H1 (cell line): Measurements from ENCODE around the gene ZNF618. TPM values are rescaled to one million over a fixed set of nuclear protein-coding genes. Genes with fewer than 3 reads are reported as not detected.

Experiments used
- CTCF ChIA-PET: fragments of 300-600 bp; sonication (Branson Sonifier 250); formaldehyde crosslinking; loops from one replicate; lab custom pipeline; 2021; ENCODE audit not compliant: partially characterized antibody; lab: Charles Lee
- POLR2A ChIA-PET: fragments of 300-600 bp; sonication (Branson Sonifier 250); formaldehyde crosslinking; loops from one replicate; lab custom pipeline; 2021; ENCODE audit warnings: inconsistent platforms; ENCODE audit not compliant: partially characterized antibody; lab: Charles Lee
- DNase-seq, 2 experiments: peaks; one replicate each; pipeline versions ENCODE4 v3.0.0 to v3.0.0-alpha.2; 2010 to 2022; ENCODE audit warnings: low spot score in 2 of 2, low read depth in 1 of 2, mixed read lengths in 1 of 2
- FAIRE-seq: peaks from 2 replicates; lab custom pipeline; 2011; peaks lifted over from hg19 to GRCh38; lab: Jason Lieb, UNC
- H2AFZ ChIP-seq: 2 replicates; pipeline ENCODE4 v1.8.1; 2012; ENCODE audit warnings: low read length, inconsistent platforms
- H2AK5ac ChIP-seq: 2 replicates; pipeline ENCODE4 v1.6.1; 2013; ENCODE audit warnings: low read depth, low read length
- H2BK120ac ChIP-seq: replicated peaks from 2 replicates; pipeline ENCODE3; 2013; ENCODE audit warnings: low read depth, low read length, inconsistent platforms
- H2BK12ac ChIP-seq: 2 replicates; pipeline ENCODE4 v1.6.1; 2013; ENCODE audit warnings: low read depth, low read length
- H2BK15ac ChIP-seq: 2 replicates; pipeline ENCODE4 v1.6.1; 2013; ENCODE audit warnings: low read length
- H2BK20ac ChIP-seq: 2 replicates; pipeline ENCODE4 v1.6.1; 2013; ENCODE audit warnings: low read length
- H2BK5ac ChIP-seq: 2 replicates; pipeline ENCODE4 v1.6.1; 2013; ENCODE audit warnings: low read depth, low read length
- H3K14ac ChIP-seq: 2 replicates; pipeline ENCODE4 v1.6.1; 2013; ENCODE audit warnings: inconsistent platforms; ENCODE audit not compliant: insufficient read length
- H3K18ac ChIP-seq: 2 replicates; pipeline ENCODE4 v1.6.1; 2013; ENCODE audit warnings: low read length; ENCODE audit errors: extremely low read depth
- H3K23ac ChIP-seq: 2 replicates; pipeline ENCODE4 v1.6.1; 2013; ENCODE audit warnings: inconsistent platforms; ENCODE audit not compliant: insufficient read length
- H3K23me2 ChIP-seq: 2 replicates; pipeline ENCODE4 v1.6.1; 2013; ENCODE audit warnings: low read depth, low read length
- H3K27ac ChIP-seq: 2 replicates; pipeline ENCODE4 v1.6.1; 2011; ENCODE audit warnings: low read depth, low read length, inconsistent platforms
- H3K27me3 ChIP-seq, 4 experiments: replicated peaks in 1 of 4; 1 replicate in 1 of 4; 2 replicates in 3 of 4; pipeline versions ENCODE4 v1.6.1 to v1.8.1; 2011 to 2013; ENCODE audit warnings: low read length in 3 of 4, mild to moderate bottlenecking in 3 of 4, inconsistent platforms in 2 of 4, mixed read lengths in 2 of 4, moderate library complexity in 1 of 4; ENCODE audit not compliant: control insufficient read depth in 3 of 4, insufficient read depth in 3 of 4; ENCODE audit errors: extremely low read depth in 1 of 4
- H3K36me3 ChIP-seq, 4 experiments: 2 replicates each; pipeline versions ENCODE4 v1.6.1 to v1.8.1; 2011 to 2013; ENCODE audit warnings: mild to moderate bottlenecking in 4 of 4, low read length in 3 of 4, moderate library complexity in 2 of 4, control low read depth in 1 of 4, inconsistent platforms in 1 of 4; ENCODE audit not compliant: insufficient read depth in 4 of 4, control insufficient read depth in 2 of 4
- H3K4ac ChIP-seq: replicated peaks from 2 replicates; pipeline ENCODE3; 2013; ENCODE audit warnings: low read length, low read depth, mixed read lengths, inconsistent platforms; ENCODE audit not compliant: insufficient read length
- H3K4me1 ChIP-seq, 4 experiments: replicated peaks in 1 of 4; 1 replicate in 1 of 4; 2 replicates in 3 of 4; pipeline versions ENCODE4 v1.6.1 to v1.8.1; 2011 to 2013; ENCODE audit warnings: low read length in 3 of 4, inconsistent platforms in 2 of 4, mixed read lengths in 1 of 4; ENCODE audit not compliant: insufficient read depth in 4 of 4, control insufficient read depth in 3 of 4
- H3K4me2 ChIP-seq, 2 experiments: 2 replicates each; pipeline versions ENCODE4 v1.6.1 to v1.8.1; 2011 to 2013; ENCODE audit warnings: low read depth in 2 of 2, low read length in 2 of 2, control low read depth in 1 of 2, inconsistent platforms in 1 of 2, mild to moderate bottlenecking in 1 of 2; ENCODE audit not compliant: insufficient read depth in 1 of 2
- H3K4me3 ChIP-seq, 4 experiments: fragments of 200-600, 300-600 bp in 1 of 4; sonication (generic), shearing (Covaris generic), sonication (Bioruptor Twin) in 1 of 4; 2 replicates each; pipeline versions ENCODE4 v1.5.1 to v1.8.1; 2011 to 2016; ENCODE audit warnings: low read length in 4 of 4, low read depth in 3 of 4, control low read depth in 2 of 4, inconsistent platforms in 2 of 4, mild to moderate bottlenecking in 2 of 4, mixed read lengths in 1 of 4, moderate library complexity in 1 of 4; ENCODE audit not compliant: insufficient read depth in 2 of 4; ENCODE audit errors: extremely low read depth in 1 of 4
- H3K56ac ChIP-seq: replicated peaks from 2 replicates; pipeline ENCODE3; 2013; ENCODE audit warnings: low read depth, mild to moderate bottlenecking, mixed read lengths, low read length, inconsistent platforms; ENCODE audit not compliant: insufficient read length
- H3K79me1 ChIP-seq: 2 replicates; pipeline ENCODE4 v1.6.1; 2013; ENCODE audit warnings: low read depth, low read length, control low read depth
- H3K79me2 ChIP-seq, 2 experiments: 2 replicates each; pipeline versions ENCODE4 v1.6.1 to v1.8.1; 2012 to 2013; ENCODE audit warnings: low read length in 2 of 2, mild to moderate bottlenecking in 2 of 2, inconsistent platforms in 1 of 2; ENCODE audit not compliant: insufficient read depth in 2 of 2, control insufficient read depth in 1 of 2
- H3K9ac ChIP-seq, 4 experiments: replicated peaks in 1 of 4; 1 replicate in 1 of 4; 2 replicates in 3 of 4; pipeline versions ENCODE4 v1.6.1 to v1.8.1; 2011 to 2013; ENCODE audit warnings: low read depth in 3 of 4, low read length in 3 of 4, control low read depth in 2 of 4, mild to moderate bottlenecking in 2 of 4, moderate library complexity in 2 of 4, inconsistent platforms in 1 of 4; ENCODE audit errors: extremely low read depth in 1 of 4
- H3K9me3 ChIP-seq, 2 experiments: 2 replicates each; pipeline versions ENCODE4 v1.6.1 to v1.8.1; 2012 to 2013; ENCODE audit warnings: mild to moderate bottlenecking in 2 of 2, moderate library complexity in 2 of 2, control low read depth in 1 of 2, inconsistent platforms in 1 of 2, low read depth in 1 of 2, low read length in 1 of 2, mixed read lengths in 1 of 2; ENCODE audit not compliant: insufficient read depth in 2 of 2
- H4K20me1 ChIP-seq, 2 experiments: replicated peaks in 1 of 2; 2 replicates each; pipeline versions ENCODE3 to v1.8.1; 2011 to 2013; ENCODE audit warnings: inconsistent platforms in 2 of 2, low read length in 2 of 2, mild to moderate bottlenecking in 1 of 2; ENCODE audit not compliant: insufficient read depth in 2 of 2, control insufficient read depth in 1 of 2
- H4K5ac ChIP-seq: 2 replicates; pipeline ENCODE4 v1.6.1; 2013; ENCODE audit warnings: low read length, low read depth, mixed read lengths, inconsistent platforms; ENCODE audit not compliant: insufficient read length
- H4K8ac ChIP-seq: 2 replicates; pipeline ENCODE4 v1.8.0; 2013; ENCODE audit warnings: mild to moderate bottlenecking, moderate library complexity, low read length, inconsistent platforms; ENCODE audit not compliant: insufficient read depth; ENCODE audit errors: extremely low read depth
- H4K91ac ChIP-seq: replicated peaks from 2 replicates; pipeline ENCODE3; 2013; ENCODE audit warnings: low read length, mixed read lengths, inconsistent platforms; ENCODE audit not compliant: insufficient read length
- CREB1 ChIP-seq: IDR thresholded peaks from 2 replicates; pipeline ENCODE4 v1.6.1; 2012; ENCODE audit warnings: inconsistent platforms
- FOSL1 ChIP-seq: IDR thresholded peaks from 2 replicates; pipeline ENCODE4 v1.6.1; 2011; ENCODE audit warnings: mild to moderate bottlenecking, low read depth, low read length, moderate library complexity; ENCODE audit not compliant: insufficient read depth
- MAFK ChIP-seq: IDR thresholded peaks from 2 replicates; pipeline ENCODE4 v1.6.1; 2012; ENCODE audit warnings: low read depth, mild to moderate bottlenecking, improper control_type of control experiment, low read length
- RXRA ChIP-seq: IDR thresholded peaks from 2 replicates; pipeline ENCODE4 v1.6.1; 2011; ENCODE audit warnings: low read depth, mild to moderate bottlenecking, low read length, moderate library complexity; ENCODE audit not compliant: insufficient read depth
- TAF1 ChIP-seq: IDR thresholded peaks from 2 replicates; pipeline ENCODE4 v1.6.1; 2011; ENCODE audit warnings: mild to moderate bottlenecking, low read depth, low read length
- TBP ChIP-seq: IDR thresholded peaks from 2 replicates; pipeline ENCODE4 v1.6.1; 2011; ENCODE audit warnings: low read depth, low read length, improper control_type of control experiment
- TCF12 ChIP-seq: IDR thresholded peaks from 2 replicates; pipeline ENCODE4 v1.6.1; 2011; ENCODE audit warnings: low read depth, mild to moderate bottlenecking, low read length
- TEAD4 ChIP-seq: IDR thresholded peaks from 2 replicates; pipeline ENCODE4 v1.6.1; 2012; ENCODE audit warnings: low read depth, low read length, inconsistent platforms, mixed read lengths
- WGBS, 2 experiments: shearing (Covaris generic) in 1 of 2; methylation state at CpG; one replicate each; pipeline versions ENCODE4 v1.1.6 to v1.1.7; 2013 to 2015; ENCODE audit warnings: low lambda C conversion rate in 2 of 2, mixed read lengths in 2 of 2, inconsistent platforms in 1 of 2, low coverage in 1 of 2, missing lambda C conversion rate in 1 of 2; ENCODE audit not compliant: insufficient replicate concordance in 2 of 2, insufficient coverage in 1 of 2, insufficient read length in 1 of 2; ENCODE audit errors: extremely low coverage in 1 of 2, missing lambda C conversion rate in 1 of 2; 5-methylcytosine and 5-hydroxymethylcytosine counted together
- polyA plus RNA-seq, 7 experiments: library from polyadenylated mRNA; depleted of rRNA in 3 of 7; stranded (reverse) in 5 of 7; unstranded in 2 of 7; fragments of >200 nt in 5 of 7; fragments of 200-250 nt in 2 of 7; gene quantifications; 1 replicate in 5 of 7; 2 replicates in 1 of 7; 4 replicates in 1 of 7; pipeline versions ENCODE4 v1.2.1 to v1.2.3, GENCODE V29; 2011 to 2013; ENCODE audit warnings: missing spikeins in 2 of 7, mixed read lengths in 2 of 7
- total RNA-seq: library from RNA; stranded (reverse); fragmentation: NEBNext Ultra II Directional; extraction: Animal tissue kit (Norgen Biotek cat#: 25700); gene quantifications from 2 replicates; pipeline ENCODE4 v1.2.1, GENCODE V29; 2021

Gene ZNF618
- total and polyA plus RNA-seq, 2 of the 8 experiments (the other 6 are each of a cell fraction or from before 2014, with no cell fraction given) = 9.6 to 28.5 TPM

GRCh38 chr9:114083666-114084065, 207.6 kb downstream of the ZNF618 start:
- Histone ChIP-seq H3K4me3 (no peak overlapping the region), H3K79me2 (no peaks in the 10 kb centered on the region), H3K18ac (no peak overlapping the region), H4K91ac (no peak overlapping the region), H2BK12ac (no peak overlapping the region), H3K27ac (no peak overlapping the region), H3K4ac (no peak overlapping the region), H2BK15ac (no peak overlapping the region), H3K36me3 (no peaks in the 10 kb centered on the region), H2AK5ac (no peak overlapping the region), H4K5ac (no peak overlapping the region), H2BK120ac (no peak overlapping the region), H3K23me2 (no peaks in the 10 kb centered on the region), H4K8ac (no peak overlapping the region), H3K23ac (no peak overlapping the region), H3K14ac (no peak overlapping the region), H4K20me1 (peaks cover 0 to 1% of the 10 kb centered on the region in 2 experiments), H3K27me3 (no peaks in the 10 kb centered on the region; a peak in 2 of 7 replicates), H3K9me3 (no peaks in the 10 kb centered on the region), H2AFZ (no peak overlapping the region), H2BK5ac (no peak overlapping the region), H3K56ac (no peak overlapping the region), H3K79me1 (no peaks in the 10 kb centered on the region), H3K4me1 (0 out of 7 replicates have a peak, but pooled peaks cover 0 to 2% (median 0%) of the 10 kb centered on the region in 4 experiments), H2BK20ac (no peak overlapping the region), H3K9ac (no peak overlapping the region), H3K4me2 (no peak overlapping the region)
- FAIRE-seq (no peak), DNase-seq (no peak)
- ChIA-PET POLR2A (interaction anchor here (1.6 kb wide), 1 partner anchor 10 kb away, joined by 6 read pairs; no protein-coding TSS in a partner anchor), CTCF (interaction anchor here (0.7 to 10.3 kb wide), 46 partner anchors 8 to 568 kb away, joined by 3 to 144 read pairs (median 4); partner anchors contain the start of genes COL27A1 and KIF12)
- WGBS, 2 experiments = 94% methylated on average over 6 of the region's 6 CpGs; no CpG with 5 or more reads in 1 of the 2 experiments
- no peak for TF ChIP-seq RXRA
- no peak for TF ChIP-seq TBP
- no peak for TF ChIP-seq MAFK
- TF ChIP-seq CREB1 = no peak
- no peak for TF ChIP-seq TEAD4
- no peak for TF ChIP-seq TAF1
- no peak for TF ChIP-seq FOSL1
- no peak for TF ChIP-seq TCF12
